Liver (tissue), 9 donors: ENCODE results near the gene WDR7. TPM values are rescaled to one million over a fixed set of nuclear protein-coding genes. Genes with fewer than 3 reads are reported as not detected.

ENCODE experiments used
- DNase-seq: peaks from one replicate; pipeline ENCODE4 v3.0.0-alpha.2; 2017; ENCODE audit warnings: low spot score
- H3K27ac ChIP-seq, 2 donors: one replicate each; pipeline ENCODE4 v1.7.0; 2013; ENCODE audit warnings: inconsistent platforms in 2 of 2, low read length in 2 of 2, control low read depth in 1 of 2, low read depth in 1 of 2, mild to moderate bottlenecking in 1 of 2
- H3K27me3 ChIP-seq, 4 donors: one replicate each; pipeline versions ENCODE4 v1.6.1 to v1.7.0; 2013; ENCODE audit warnings: low read length in 3 of 4, inconsistent platforms in 1 of 4, mild to moderate bottlenecking in 1 of 4, moderate library complexity in 1 of 4; ENCODE audit not compliant: control insufficient read depth in 4 of 4, insufficient read depth in 4 of 4
- H3K36me3 ChIP-seq, 4 donors: one replicate each; pipeline versions ENCODE4 v1.6.1 to v1.7.0; 2013; ENCODE audit warnings: low read length in 3 of 4, mild to moderate bottlenecking in 3 of 4, low read depth in 1 of 4, moderate library complexity in 1 of 4; ENCODE audit not compliant: control insufficient read depth in 4 of 4, insufficient read depth in 3 of 4
- H3K4me1 ChIP-seq, 4 donors: one replicate each; pipeline versions ENCODE4 v1.6.1 to v1.7.0; 2013; ENCODE audit warnings: low read length in 3 of 4, mild to moderate bottlenecking in 3 of 4, moderate library complexity in 1 of 4; ENCODE audit not compliant: control insufficient read depth in 4 of 4, insufficient read depth in 4 of 4
- H3K4me3 ChIP-seq, 3 donors: one replicate each; pipeline versions ENCODE4 v1.6.1 to v1.7.0; 2013; ENCODE audit warnings: low read length in 3 of 3, control low read depth in 1 of 3, low read depth in 1 of 3, mild to moderate bottlenecking in 1 of 3
- H3K9ac ChIP-seq, 2 donors: one replicate each; pipeline ENCODE4 v1.7.0; 2013; ENCODE audit warnings: low read length in 2 of 2, mild to moderate bottlenecking in 2 of 2, moderate library complexity in 2 of 2, control low read depth in 1 of 2, low read depth in 1 of 2
- H3K9me3 ChIP-seq, 4 donors: one replicate each; pipeline versions ENCODE4 v1.6.1 to v1.7.0; 2013; ENCODE audit warnings: low read length in 3 of 4; ENCODE audit not compliant: control insufficient read depth in 4 of 4
- ATF3 ChIP-seq: IDR thresholded peaks from 2 replicates; pipeline ENCODE4 v1.6.1; 2016; ENCODE audit warnings: antibody characterized with exemption
- CTCF ChIP-seq: fragments of 150-350 bp; IDR thresholded peaks from 2 replicates; pipeline ENCODE4 v1.5.1; 2017; ENCODE audit warnings: improper control_type of control experiment, low read depth, low read length; ENCODE audit not compliant: missing input control
- FOXA1 ChIP-seq: IDR thresholded peaks from 2 replicates; pipeline ENCODE4 v1.6.1; 2016; ENCODE audit warnings: antibody characterized with exemption
- FOXA2 ChIP-seq: IDR thresholded peaks from 2 replicates; pipeline ENCODE4 v1.6.1; 2016; ENCODE audit warnings: antibody characterized with exemption
- GABPA ChIP-seq, 2 donors: IDR thresholded peaks in 1 of 2; conservative IDR thresholded peaks in 1 of 2; 2 replicates each; pipeline ENCODE4 v1.6.1; 2016; ENCODE audit warnings: antibody characterized with exemption in 2 of 2, mild to moderate bottlenecking in 1 of 2, moderate library complexity in 1 of 2
- HNF4A ChIP-seq, 2 donors: conservative IDR thresholded peaks; 2 replicates each; pipeline ENCODE4 v1.6.1; 2016; ENCODE audit warnings: antibody characterized with exemption in 2 of 2, mild to moderate bottlenecking in 2 of 2
- HNF4G ChIP-seq: IDR thresholded peaks from 2 replicates; pipeline ENCODE4 v1.6.1; 2016; ENCODE audit warnings: antibody characterized with exemption
- JUND ChIP-seq, 2 donors: IDR thresholded peaks; 2 replicates each; pipeline ENCODE4 v1.6.1; 2016; ENCODE audit warnings: antibody characterized with exemption in 2 of 2
- MAX ChIP-seq: IDR thresholded peaks from 2 replicates; pipeline ENCODE4 v1.6.1; 2016; ENCODE audit warnings: antibody characterized with exemption
- NR2F2 ChIP-seq: IDR thresholded peaks from 2 replicates; pipeline ENCODE4 v1.6.1; 2016; ENCODE audit warnings: antibody characterized with exemption
- RAD21 ChIP-seq, 2 donors: IDR thresholded peaks; 2 replicates each; pipeline ENCODE4 v1.6.1; 2016; ENCODE audit warnings: antibody characterized with exemption in 2 of 2, mild to moderate bottlenecking in 2 of 2
- REST ChIP-seq: IDR thresholded peaks from 2 replicates; pipeline ENCODE4 v1.6.1; 2016; ENCODE audit warnings: antibody characterized with exemption, mild to moderate bottlenecking
- RXRA ChIP-seq, 2 donors: IDR thresholded peaks; 2 replicates each; pipeline ENCODE4 v1.6.1; 2017 to 2018; ENCODE audit warnings: antibody characterized with exemption in 2 of 2, mild to moderate bottlenecking in 1 of 2
- SP1 ChIP-seq: IDR thresholded peaks from 2 replicates; pipeline ENCODE4 v1.6.1; 2018; ENCODE audit warnings: antibody characterized with exemption, mild to moderate bottlenecking
- TAF1 ChIP-seq: conservative IDR thresholded peaks from 2 replicates; pipeline ENCODE4 v1.6.1; 2016; ENCODE audit warnings: antibody characterized with exemption, mild to moderate bottlenecking
- YY1 ChIP-seq: IDR thresholded peaks from 2 replicates; pipeline ENCODE4 v1.6.1; 2016; ENCODE audit warnings: antibody characterized with exemption, mild to moderate bottlenecking
- ZBTB33 ChIP-seq: IDR thresholded peaks from 2 replicates; pipeline ENCODE4 v1.6.1; 2016; ENCODE audit warnings: antibody characterized with exemption
- WGBS: extraction: QIAGEN DNeasy Blood & Tissue Kit; methylation state at CpG from one replicate; pipeline ENCODE4 v1.1.7; 2013; 5-methylcytosine and 5-hydroxymethylcytosine counted together
- polyA plus RNA-seq, 2 donors: library from polyadenylated mRNA; stranded (reverse) in 1 of 2; unstranded in 1 of 2; fragments of 200-250 nt in 1 of 2; fragments of >200 nt in 1 of 2; fragmentation: Nextera tagmentation in 1 of 2; extraction: Ambion mirVana in 1 of 2; gene quantifications; one replicate each; pipeline versions ENCODE4 v1.2.1 to v1.2.3, GENCODE V29; 2013 to 2015
- total RNA-seq, 2 donors: library from RNA; depleted of rRNA; stranded (reverse); fragments of >200 nt; gene quantifications; one replicate each; pipeline ENCODE4 v1.2.3, GENCODE V29; 2014
- donor health status: healthy.
- donor health status: healthy.
- donor health status: healthy.
- donor health status: healthy.
- donor health status: healthy.

The WDR7 gene
- total and polyA plus RNA-seq, 4 donors, result 4.5 to 26.6 (median 13.2) TPM

- Histone ChIP-seq H3K27ac (no peak overlapping the region), H3K4me1 (no peaks in the 10 kb centered on the region), H3K4me3 (no peak overlapping the region), H3K9ac (no peak overlapping the region), H3K36me3 (no peaks in the 10 kb centered on the region), H3K27me3 (no peaks in the 10 kb centered on the region), H3K9me3 (peaks cover 0 to 3% (median 0%) of the 10 kb centered on the region in 4 donors)
- no peak for DNase-seq
- TF ChIP-seq ZBTB33, result no peak
- no peak for TF ChIP-seq GABPA (IDR thresholded peaks at IDR 0.05 in 1 of 2, conservative IDR thresholded peaks at IDR 0.05 in 1 of 2)
- TF ChIP-seq REST, result no peak
- TF ChIP-seq ATF3, result no peak
- no peak for TF ChIP-seq CTCF
- TF ChIP-seq RXRA (IDR thresholded peaks at IDR 0.05), result no peak
- no peak for TF ChIP-seq TAF1
- no peak for TF ChIP-seq JUND (IDR thresholded peaks at IDR 0.05)
- no peak for TF ChIP-seq FOXA2
- TF ChIP-seq HNF4G, result no peak
- TF ChIP-seq MAX, result no peak
- TF ChIP-seq SP1, result no peak
- no peak for TF ChIP-seq HNF4A (conservative IDR thresholded peaks at IDR 0.05)
- no peak for TF ChIP-seq RAD21 (IDR thresholded peaks at IDR 0.05)
- no peak for TF ChIP-seq FOXA1
- no peak for TF ChIP-seq YY1
- WGBS, result 94% methylated on average over 3 of the region's 3 CpGs
Measured at GRCh38 chr18:57080479-57080878, 429.3 kb downstream of the WDR7 start.

GRCh38 chr18:57081899-57082298 is 430.7 kb downstream of the WDR7 start:
- H3K36me3 ChIP-seq, result no peaks in the 10 kb centered on the region
- H3K9ac ChIP-seq, result no peak overlapping the region
- WGBS, result 85% methylated on average over 10 of the region's 10 CpGs
- H3K27ac ChIP-seq, result no peak overlapping the region
- H3K27me3 ChIP-seq, result no peaks in the 10 kb centered on the region
- no peak overlapping the region for H3K4me3 ChIP-seq
- H3K4me1 ChIP-seq, result no peaks in the 10 kb centered on the region
- peaks cover 0 to 3% (median 0%) of the 10 kb centered on the region in 4 donors for H3K9me3 ChIP-seq
- no peak for DNase-seq
- TF ChIP-seq MAX (no peak), NR2F2 (no peak), YY1 (no peak), ZBTB33 (no peak), ATF3 (no peak), HNF4A (conservative IDR thresholded peaks at IDR 0.05) (no peak), JUND (IDR thresholded peaks at IDR 0.05) (no peak), HNF4G (no peak), CTCF (no peak), TAF1 (no peak), GABPA (IDR thresholded peaks at IDR 0.05 in 1 of 2, conservative IDR thresholded peaks at IDR 0.05 in 1 of 2) (no peak)
